ENCODE data around the gene LARP1B.

DNA sequence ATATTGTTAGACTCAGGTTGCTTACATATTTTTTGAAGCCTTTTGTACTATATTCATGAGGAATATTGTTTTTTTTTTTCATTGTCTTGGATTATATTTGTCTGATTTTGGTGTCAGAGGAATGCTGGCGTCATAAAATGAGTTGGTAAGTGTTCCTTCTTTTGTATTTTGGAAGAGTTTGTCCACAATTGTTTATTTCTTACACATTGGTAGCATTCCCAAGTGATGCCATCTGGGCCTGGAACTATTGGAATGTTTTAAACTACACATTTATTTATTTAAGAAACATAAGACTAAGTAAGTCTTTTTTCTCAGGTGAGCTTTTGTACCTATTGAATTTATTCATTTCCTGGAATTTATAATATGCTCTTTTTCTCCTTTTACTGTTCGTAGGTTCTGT lies 107.6 kb downstream of the LARP1B start:
- TF ChIP-seq, protein P1, sequence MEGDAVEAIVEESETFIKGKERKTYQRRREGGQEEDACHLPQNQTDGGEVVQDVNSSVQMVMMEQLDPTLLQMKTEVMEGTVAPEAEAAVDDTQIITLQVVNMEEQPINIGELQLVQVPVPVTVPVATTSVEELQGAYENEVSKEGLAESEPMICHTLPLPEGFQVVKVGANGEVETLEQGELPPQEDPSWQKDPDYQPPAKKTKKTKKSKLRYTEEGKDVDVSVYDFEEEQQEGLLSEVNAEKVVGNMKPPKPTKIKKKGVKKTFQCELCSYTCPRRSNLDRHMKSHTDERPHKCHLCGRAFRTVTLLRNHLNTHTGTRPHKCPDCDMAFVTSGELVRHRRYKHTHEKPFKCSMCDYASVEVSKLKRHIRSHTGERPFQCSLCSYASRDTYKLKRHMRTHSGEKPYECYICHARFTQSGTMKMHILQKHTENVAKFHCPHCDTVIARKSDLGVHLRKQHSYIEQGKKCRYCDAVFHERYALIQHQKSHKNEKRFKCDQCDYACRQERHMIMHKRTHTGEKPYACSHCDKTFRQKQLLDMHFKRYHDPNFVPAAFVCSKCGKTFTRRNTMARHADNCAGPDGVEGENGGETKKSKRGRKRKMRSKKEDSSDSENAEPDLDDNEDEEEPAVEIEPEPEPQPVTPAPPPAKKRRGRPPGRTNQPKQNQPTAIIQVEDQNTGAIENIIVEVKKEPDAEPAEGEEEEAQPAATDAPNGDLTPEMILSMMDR (IDR thresholded peaks at IDR 0.05; ENCODE audit: insufficient read depth, low read depth, low read length) = no peak
- no peak for TF ChIP-seq EZH2 (IDR thresholded peaks at IDR 0.05; ENCODE audit: insufficient read depth, low read length)
